Endothelial cell of umbilical vein (primary cell): Measurements from ENCODE around the gene HGFAC. TPM values are rescaled to one million over a fixed set of nuclear protein-coding genes. Genes with fewer than 3 reads are reported as not detected.

Source experiments
- BruUV-seq: library from RNA; stranded (reverse); fragments of 400-500 nt; replicated peaks from 2 replicates; lab custom pipeline; 2021; lab: Mats Ljungman, UMichigan
- CTCF ChIA-PET: fragments of 300-600, 350-600 bp; sonication (Branson Sonifier 250); formaldehyde crosslinking; loops from one replicate; lab custom pipeline; 2021; ENCODE audit warnings: antibody characterized with exemption, inconsistent platforms; lab: Charles Lee
- POLR2A ChIA-PET: fragments of 300-600, 350-600 bp; sonication (Branson Sonifier 250); formaldehyde crosslinking; loops from one replicate; lab custom pipeline; 2021; ENCODE audit warnings: antibody characterized with exemption, inconsistent platforms; lab: Charles Lee
- DNase-seq: peaks from one replicate; pipeline ENCODE4 v3.0.0-alpha.2; 2011; ENCODE audit warnings: low read depth, low spot score
- FAIRE-seq: peaks from 2 replicates; lab custom pipeline; 2011; peaks lifted over from hg19 to GRCh38; lab: Jason Lieb, UNC
- H2AFZ ChIP-seq: 2 replicates; pipeline ENCODE4 v1.6.0; 2012; ENCODE audit warnings: low read depth, low read length, control low read depth, inconsistent platforms
- H3K27ac ChIP-seq: 2 replicates; pipeline ENCODE4 v1.5.1; 2011; ENCODE audit warnings: low read depth, mild to moderate bottlenecking, control low read depth, low read length, moderate library complexity; ENCODE audit not compliant: insufficient read depth
- H3K27me3 ChIP-seq, 2 experiments: 2 replicates each; pipeline versions ENCODE4 v1.6.0 to v1.6.1; 2011; ENCODE audit warnings: low read length in 2 of 2, mixed read lengths in 1 of 2; ENCODE audit not compliant: control insufficient read depth in 2 of 2, insufficient read depth in 2 of 2
- H3K36me3 ChIP-seq, 2 experiments: 2 replicates in 1 of 2; 3 replicates in 1 of 2; pipeline ENCODE4 v1.5.1; 2011; ENCODE audit warnings: low read length in 2 of 2, mild to moderate bottlenecking in 1 of 2, moderate library complexity in 1 of 2; ENCODE audit not compliant: control insufficient read depth in 2 of 2, insufficient read depth in 2 of 2; ENCODE audit errors: extremely low read depth in 1 of 2
- H3K4me1 ChIP-seq: 3 replicates; pipeline ENCODE4 v1.5.1; 2011; ENCODE audit warnings: mild to moderate bottlenecking, low read length; ENCODE audit not compliant: control insufficient read depth, insufficient read depth; ENCODE audit errors: extremely low read depth
- H3K4me2 ChIP-seq: 2 replicates; pipeline ENCODE4 v1.6.1; 2011; ENCODE audit warnings: low read length, control low read depth, mixed read lengths; ENCODE audit not compliant: insufficient read depth
- H3K4me3 ChIP-seq, 3 experiments: fragments of 200-600 bp in 1 of 3; sonication (generic), shearing (Covaris generic) in 1 of 3; replicated peaks in 1 of 3; 2 replicates each; pipeline ENCODE4 v1.5.1; 2011 to 2016; ENCODE audit warnings: control low read depth in 3 of 3, low read length in 3 of 3, mild to moderate bottlenecking in 2 of 3, inconsistent platforms in 1 of 3, low read depth in 1 of 3, moderate library complexity in 1 of 3; ENCODE audit not compliant: insufficient read depth in 1 of 3
- H3K79me2 ChIP-seq: 2 replicates; pipeline ENCODE4 v1.6.0; 2012; ENCODE audit warnings: low read length, inconsistent platforms; ENCODE audit not compliant: control insufficient read depth, insufficient read depth
- H3K9ac ChIP-seq: replicated peaks from 2 replicates; pipeline ENCODE3; 2011; ENCODE audit warnings: low read length, control low read depth; ENCODE audit not compliant: insufficient read depth; ENCODE audit errors: extremely low read depth
- H3K9me1 ChIP-seq: replicated peaks from 3 replicates; pipeline ENCODE4 v1.6.0; 2011; ENCODE audit warnings: mild to moderate bottlenecking, low read length; ENCODE audit not compliant: control insufficient read depth, insufficient read depth; ENCODE audit errors: extremely low read depth
- H3K9me3 ChIP-seq: replicated peaks from 2 replicates; pipeline ENCODE4 v1.5.1; 2012; ENCODE audit warnings: low read length, inconsistent platforms; ENCODE audit not compliant: control insufficient read depth, insufficient read depth
- H4K20me1 ChIP-seq: replicated peaks from 2 replicates; pipeline ENCODE3; 2011; ENCODE audit warnings: mild to moderate bottlenecking, low read length; ENCODE audit not compliant: control insufficient read depth, insufficient read depth; ENCODE audit errors: extremely low read depth
- EZH2 ChIP-seq: IDR thresholded peaks from 2 replicates; pipeline ENCODE4 v1.6.1; 2012; ENCODE audit warnings: borderline replicate concordance, low read depth, mild to moderate bottlenecking, moderate library complexity, low read length, inconsistent platforms; ENCODE audit not compliant: severe bottlenecking
- FOS ChIP-seq: IDR thresholded peaks from 2 replicates; pipeline ENCODE4 v1.6.1; 2011; ENCODE audit warnings: mild to moderate bottlenecking, low read length, moderate library complexity, borderline replicate concordance; ENCODE audit not compliant: insufficient read depth
- GATA2 ChIP-seq: IDR thresholded peaks from 2 replicates; pipeline ENCODE4 v1.7.0; 2011; ENCODE audit warnings: low read depth, mild to moderate bottlenecking, moderate library complexity, mixed read lengths, low read length; ENCODE audit not compliant: insufficient read length, insufficient read depth
- JUN ChIP-seq: IDR thresholded peaks from 2 replicates; pipeline ENCODE4 v1.6.1; 2011; ENCODE audit warnings: borderline replicate concordance, low read depth; ENCODE audit not compliant: insufficient read length, insufficient read depth
- POLR2A ChIP-seq: IDR thresholded peaks from 2 replicates; pipeline ENCODE4 v1.6.1; 2012; ENCODE audit warnings: low read depth, mild to moderate bottlenecking, control low read depth, low read length
- POLR2AphosphoS5 ChIP-seq: IDR thresholded peaks from 2 replicates; pipeline ENCODE4 v1.6.1; 2012; ENCODE audit warnings: low read depth, mild to moderate bottlenecking, control low read depth, low read length, moderate library complexity; ENCODE audit not compliant: insufficient read depth
- dilution Hi-C: fragments of 300-500 bp; cut with MboI; formaldehyde crosslinking; loops from one replicate; pipeline ENCODE4 v1.15.0; 2019; ENCODE audit warnings: low sequenced_read_pairs; ENCODE audit not compliant: extremely low pct_ligation_motif_present
- intact Hi-C: fragments of 100-400 bp; cut with micrococcal nuclease; formaldehyde crosslinking; loops from one replicate; pipeline ENCODE4 v1.10.0; 2022
- polyA plus RNA-seq, 4 experiments: library from polyadenylated mRNA; depleted of rRNA in 3 of 4; stranded (reverse) in 3 of 4; unstranded in 1 of 4; fragments of >200 nt; gene quantifications; 2 replicates each; pipeline versions ENCODE4 v1.2.1 to v1.2.3, GENCODE V29; 2011 to 2012; ENCODE audit warnings: missing spikeins in 1 of 4
- total RNA-seq: library from RNA; stranded (reverse); gene quantifications from 2 replicates; pipeline ENCODE4 v1.2.3, GENCODE V29; 2021
- TF ChIP-seq, protein P1 (sequence below), 2 donors: IDR thresholded peaks; 1 replicate in 1 of 2; 2 replicates in 1 of 2; pipeline ENCODE4 v1.5.1; 2011; ENCODE audit warnings: low read length in 2 of 2, mild to moderate bottlenecking in 2 of 2, moderate library complexity in 2 of 2, control low read depth in 1 of 2, inconsistent platforms in 1 of 2, low read depth in 1 of 2; ENCODE audit not compliant: insufficient read depth in 1 of 2; ENCODE audit errors: extremely low read depth in 1 of 2
- TF ChIP-seq, protein P2 (sequence below): IDR thresholded peaks from 2 replicates; pipeline ENCODE4 v1.6.1; 2011; ENCODE audit not compliant: insufficient read depth, insufficient read length

The HGFAC gene
- total and polyA plus RNA-seq, 2 donors (not counting 3 experiments of a cell fraction or from before 2014, with no cell fraction given): 0.36 to 0.49 TPM

DNA sequence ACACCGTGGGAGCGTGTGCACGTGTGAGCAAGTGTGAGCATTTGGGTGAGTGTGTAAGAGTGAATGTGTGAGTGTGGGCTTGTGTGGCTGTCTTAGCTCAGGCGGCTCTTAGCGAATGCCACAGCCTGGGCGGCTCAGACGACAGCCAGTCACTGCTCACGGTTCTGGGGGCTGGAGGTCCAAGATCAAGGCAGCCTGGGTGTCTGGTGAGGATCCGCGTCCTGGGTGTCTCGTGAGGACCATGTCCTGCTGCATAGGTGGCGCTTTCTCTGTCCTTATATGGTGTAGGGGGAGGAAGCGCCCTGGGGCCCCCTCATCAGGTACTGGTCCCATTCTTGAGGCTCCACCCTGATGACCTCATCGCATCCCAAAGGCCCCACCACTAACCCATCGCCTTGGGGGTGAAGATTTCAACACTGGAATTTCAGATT, 25.8 kb downstream of the HGFAC start:
- Histone ChIP-seq H3K9ac (no peak overlapping the region), H3K36me3 (no peaks in the 10 kb centered on the region), H4K20me1 (no peaks in the 10 kb centered on the region), H3K27ac (no peak overlapping the region), H3K27me3 (peaks cover 0 to 3% of the 10 kb centered on the region in 2 experiments), H3K79me2 (no peaks in the 10 kb centered on the region), H3K4me3 (no peak overlapping the region), H3K4me2 (no peak overlapping the region), H3K9me1 (no peaks in the 10 kb centered on the region), H2AFZ (no peak overlapping the region), H3K9me3 (no peaks in the 10 kb centered on the region), H3K4me1 (no peaks in the 10 kb centered on the region)
- DNase-seq (no peak), FAIRE-seq (no peak)
- CTCF ChIA-PET: no interaction called here
- TF ChIP-seq, protein P1, sequence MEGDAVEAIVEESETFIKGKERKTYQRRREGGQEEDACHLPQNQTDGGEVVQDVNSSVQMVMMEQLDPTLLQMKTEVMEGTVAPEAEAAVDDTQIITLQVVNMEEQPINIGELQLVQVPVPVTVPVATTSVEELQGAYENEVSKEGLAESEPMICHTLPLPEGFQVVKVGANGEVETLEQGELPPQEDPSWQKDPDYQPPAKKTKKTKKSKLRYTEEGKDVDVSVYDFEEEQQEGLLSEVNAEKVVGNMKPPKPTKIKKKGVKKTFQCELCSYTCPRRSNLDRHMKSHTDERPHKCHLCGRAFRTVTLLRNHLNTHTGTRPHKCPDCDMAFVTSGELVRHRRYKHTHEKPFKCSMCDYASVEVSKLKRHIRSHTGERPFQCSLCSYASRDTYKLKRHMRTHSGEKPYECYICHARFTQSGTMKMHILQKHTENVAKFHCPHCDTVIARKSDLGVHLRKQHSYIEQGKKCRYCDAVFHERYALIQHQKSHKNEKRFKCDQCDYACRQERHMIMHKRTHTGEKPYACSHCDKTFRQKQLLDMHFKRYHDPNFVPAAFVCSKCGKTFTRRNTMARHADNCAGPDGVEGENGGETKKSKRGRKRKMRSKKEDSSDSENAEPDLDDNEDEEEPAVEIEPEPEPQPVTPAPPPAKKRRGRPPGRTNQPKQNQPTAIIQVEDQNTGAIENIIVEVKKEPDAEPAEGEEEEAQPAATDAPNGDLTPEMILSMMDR (IDR thresholded peaks at IDR 0.05; ENCODE audit: extremely low read depth in 1 of 2, insufficient read depth in 1 of 2, low read depth in 1 of 2, low read length in 2 of 2): no peak
- TF ChIP-seq JUN: no peak
- TF ChIP-seq GATA2: no peak
- no peak for TF ChIP-seq POLR2A
- TF ChIP-seq, protein P2, sequence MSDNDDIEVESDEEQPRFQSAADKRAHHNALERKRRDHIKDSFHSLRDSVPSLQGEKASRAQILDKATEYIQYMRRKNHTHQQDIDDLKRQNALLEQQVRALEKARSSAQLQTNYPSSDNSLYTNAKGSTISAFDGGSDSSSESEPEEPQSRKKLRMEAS: no peak
- TF ChIP-seq EZH2: no peak
- TF ChIP-seq POLR2AphosphoS5: no peak
- no peak for TF ChIP-seq FOS
- no TSS peak for BruUV-seq
- intact Hi-C loops (no loop called here), dilution Hi-C loops (no loop called here)
- POLR2A ChIA-PET: no interaction called here
